ENCODE measurements around the gene ABAT.

- TF ChIP-seq CTCF (IDR thresholded peaks at IDR 0.05) (no peak), POLR2A (IDR thresholded peaks at IDR 0.05) (no peak)
Measured at GRCh38 chr16:8708536-8708935, 34.1 kb downstream of the ABAT start.
